Neural progenitor cell (in vitro differentiated cells): ENCODE data around the gene MYH1. TPM values are rescaled to one million over a fixed set of nuclear protein-coding genes. Genes with fewer than 3 reads are reported as not detected.
A peak's percentile ranks its signal among the peaks of the same experiment; 100 is the strongest.

Experiments used
- DNase-seq: peaks from one replicate; pipeline ENCODE4 v3.0.0-alpha.2; 2016; ENCODE audit warnings: low spot score
- H2AFZ ChIP-seq: fragments of 200-600 bp; sonication (generic); replicated peaks from 2 replicates; pipeline ENCODE4 v1.6.1; 2016; ENCODE audit warnings: antibody characterized with exemption
- H3F3A ChIP-seq: fragments of 200-600 bp; sonication (generic); 2 replicates; pipeline ENCODE4 v1.6.1; 2016; ENCODE audit warnings: antibody characterized with exemption, low read depth
- H3K27ac ChIP-seq: fragments of 200-600 bp; sonication (generic); 2 replicates; pipeline ENCODE4 v1.5.1; 2016; ENCODE audit warnings: mild to moderate bottlenecking
- H3K27me3 ChIP-seq: fragments of 200-600 bp; sonication (generic); 2 replicates; pipeline ENCODE4 v1.6.1; 2016; ENCODE audit warnings: mild to moderate bottlenecking, moderate library complexity
- H3K36me3 ChIP-seq: fragments of 200-600 bp; sonication (generic); 2 replicates; pipeline ENCODE4 v1.5.1; 2016
- H3K4me1 ChIP-seq: fragments of 200-600 bp; sonication (generic); 2 replicates; pipeline ENCODE4 v1.6.1; 2016; ENCODE audit warnings: mixed run types
- H3K4me2 ChIP-seq: fragments of 200-600 bp; sonication (generic); 2 replicates; pipeline ENCODE4 v1.6.1; 2016
- H3K4me3 ChIP-seq: fragments of 200-600 bp; sonication (generic); 2 replicates; pipeline ENCODE4 v1.5.1; 2016
- H3K79me2 ChIP-seq: fragments of 200-600 bp; sonication (generic); 2 replicates; pipeline ENCODE4 v1.6.1; 2016; ENCODE audit warnings: low read depth
- H3K9ac ChIP-seq: fragments of 200-600 bp; sonication (generic); 2 replicates; pipeline ENCODE4 v1.6.1; 2016
- H3K9me3 ChIP-seq: fragments of 200-600 bp; sonication (generic); 2 replicates; pipeline ENCODE4 v1.5.1; 2016; ENCODE audit warnings: low read depth
- H4K20me1 ChIP-seq: fragments of 200-600 bp; sonication (generic); 2 replicates; pipeline ENCODE4 v1.6.1; 2016; ENCODE audit warnings: low read depth
- H3K27ac Mint-ChIP-seq: 3 replicates; pipeline ENCODE4 v1.8.0; 2021; ENCODE audit warnings: mixed read lengths
- H3K27me3 Mint-ChIP-seq: 2 replicates; pipeline ENCODE4 v1.8.0; 2022; ENCODE audit warnings: low read depth, mild to moderate bottlenecking, inconsistent platforms, moderate library complexity, mixed read lengths; ENCODE audit not compliant: insufficient read depth
- H3K36me3 Mint-ChIP-seq: 3 replicates; pipeline ENCODE4 v1.8.0; 2021; ENCODE audit warnings: mixed read lengths
- H3K4me1 Mint-ChIP-seq: 3 replicates; pipeline ENCODE4 v1.8.0; 2021; ENCODE audit warnings: mixed read lengths
- H3K4me3 Mint-ChIP-seq: 3 replicates; pipeline ENCODE4 v1.8.0; 2021; ENCODE audit warnings: mild to moderate bottlenecking, moderate library complexity, mixed read lengths
- H3K9me3 Mint-ChIP-seq: 3 replicates; pipeline ENCODE4 v1.8.0; 2020; ENCODE audit warnings: mixed read lengths
- EZH2 ChIP-seq: fragments of 200-600 bp; sonication (generic); IDR thresholded peaks from 2 replicates; pipeline ENCODE4 v1.6.1; 2017; ENCODE audit warnings: antibody characterized with exemption, mild to moderate bottlenecking, moderate library complexity
- EZH2phosphoT487 ChIP-seq: fragments of 200-600 bp; sonication (generic); IDR thresholded peaks from 2 replicates; pipeline ENCODE4 v1.6.1; 2017; ENCODE audit warnings: antibody characterized with exemption
- total RNA-seq: library from RNA; depleted of rRNA; stranded (reverse); fragments of >200 nt; gene quantifications from 2 replicates; pipeline ENCODE4 v1.2.3, GENCODE V29; 2015; ENCODE audit warnings: low replicate concordance
- TF ChIP-seq, protein P1 (sequence below): fragments of 200-600 bp; sonication (generic); IDR thresholded peaks from 2 replicates; pipeline ENCODE4 v1.5.1; 2017; ENCODE audit warnings: antibody characterized with exemption, mild to moderate bottlenecking

The MYH1 gene
- total RNA-seq, 1 donor from 2014 or later = not detected

DNA sequence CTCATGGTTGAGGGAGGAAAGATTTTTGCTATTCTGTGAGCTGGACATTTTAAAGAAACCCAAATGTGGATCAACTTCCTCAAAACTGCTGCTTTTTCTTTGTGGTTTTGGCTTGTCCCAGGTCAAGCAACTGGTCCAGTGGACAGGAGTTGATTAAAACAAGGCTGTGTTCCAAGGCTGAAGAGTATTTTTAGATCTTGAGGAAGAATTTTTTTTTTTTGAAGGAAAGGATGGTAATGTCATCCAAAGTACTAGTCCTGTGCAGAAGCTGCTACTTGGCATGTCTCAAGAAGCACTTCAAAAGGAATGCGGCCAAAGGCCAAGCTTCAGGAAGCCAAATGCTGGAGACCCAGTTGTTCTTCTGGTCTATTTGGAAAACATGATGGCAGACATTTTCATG is 39.1 kb upstream of the MYH1 start:
- H3K9me3 Mint-ChIP-seq = no peaks in the 10 kb centered on the region
- TF ChIP-seq EZH2 (no peak), EZH2phosphoT487 (no peak)
- TF ChIP-seq, protein P1, sequence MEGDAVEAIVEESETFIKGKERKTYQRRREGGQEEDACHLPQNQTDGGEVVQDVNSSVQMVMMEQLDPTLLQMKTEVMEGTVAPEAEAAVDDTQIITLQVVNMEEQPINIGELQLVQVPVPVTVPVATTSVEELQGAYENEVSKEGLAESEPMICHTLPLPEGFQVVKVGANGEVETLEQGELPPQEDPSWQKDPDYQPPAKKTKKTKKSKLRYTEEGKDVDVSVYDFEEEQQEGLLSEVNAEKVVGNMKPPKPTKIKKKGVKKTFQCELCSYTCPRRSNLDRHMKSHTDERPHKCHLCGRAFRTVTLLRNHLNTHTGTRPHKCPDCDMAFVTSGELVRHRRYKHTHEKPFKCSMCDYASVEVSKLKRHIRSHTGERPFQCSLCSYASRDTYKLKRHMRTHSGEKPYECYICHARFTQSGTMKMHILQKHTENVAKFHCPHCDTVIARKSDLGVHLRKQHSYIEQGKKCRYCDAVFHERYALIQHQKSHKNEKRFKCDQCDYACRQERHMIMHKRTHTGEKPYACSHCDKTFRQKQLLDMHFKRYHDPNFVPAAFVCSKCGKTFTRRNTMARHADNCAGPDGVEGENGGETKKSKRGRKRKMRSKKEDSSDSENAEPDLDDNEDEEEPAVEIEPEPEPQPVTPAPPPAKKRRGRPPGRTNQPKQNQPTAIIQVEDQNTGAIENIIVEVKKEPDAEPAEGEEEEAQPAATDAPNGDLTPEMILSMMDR = no peak
- no peak overlapping the region for H3K4me3 Mint-ChIP-seq

DNA sequence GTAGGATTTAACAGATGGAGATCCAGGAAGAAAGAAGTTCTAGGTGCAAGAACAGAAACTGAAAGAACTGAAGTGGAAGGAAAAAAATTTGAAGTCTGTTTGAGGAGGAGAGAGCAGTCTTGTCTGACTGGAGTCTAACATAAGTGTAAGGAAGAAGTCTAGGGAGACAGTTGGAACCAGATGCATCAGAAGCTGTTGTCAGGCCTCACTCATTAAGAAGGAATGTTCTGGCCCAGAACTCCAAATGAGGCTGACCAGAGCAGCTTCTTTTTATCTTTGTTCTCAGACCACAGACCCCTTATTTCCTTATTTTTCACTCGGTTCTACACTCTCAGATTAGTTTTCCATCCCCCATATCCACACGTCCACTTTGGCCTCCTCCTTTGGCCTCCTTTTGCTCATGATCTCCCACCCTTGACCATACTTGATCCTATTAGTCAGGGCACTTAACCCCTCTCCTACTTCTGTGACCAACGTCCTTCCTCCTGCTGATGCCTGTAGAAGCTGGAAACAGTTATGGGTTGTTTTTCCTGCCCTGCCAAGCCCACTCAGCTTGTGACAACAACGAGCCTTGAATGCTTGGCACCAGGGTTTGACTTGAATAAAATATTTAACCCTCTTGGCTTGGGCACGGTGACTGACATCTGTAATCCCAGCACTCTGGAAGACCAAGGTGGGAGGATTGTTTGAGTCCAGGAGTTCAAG is 38.1 kb upstream of the MYH1 start:
- Histone ChIP-seq H3K36me3 (no peaks in the 10 kb centered on the region), H3K9me3 (no peaks in the 10 kb centered on the region), H3K4me2 (no peak overlapping the region), H3F3A (no peaks in the 10 kb centered on the region), H2AFZ (peak overlapping the region; percentile 76), H3K9ac (no peak overlapping the region), H3K27me3 (no peaks in the 10 kb centered on the region), H3K4me1 (peaks cover 4% of the 10 kb centered on the region), H4K20me1 (no peaks in the 10 kb centered on the region), H3K27ac (no peak overlapping the region), H3K4me3 (no peak overlapping the region), H3K79me2 (no peaks in the 10 kb centered on the region)
- H3K27ac Mint-ChIP-seq = no peak overlapping the region
- DNase-seq = no peak
- H3K36me3 Mint-ChIP-seq = no peaks in the 10 kb centered on the region
- H3K27me3 Mint-ChIP-seq = no peaks in the 10 kb centered on the region
- H3K9me3 Mint-ChIP-seq = no peaks in the 10 kb centered on the region
- H3K4me3 Mint-ChIP-seq = no peak overlapping the region
- no peaks in the 10 kb centered on the region for H3K4me1 Mint-ChIP-seq
- TF ChIP-seq, protein P1 = no peak
- TF ChIP-seq EZH2phosphoT487 (no peak), EZH2 (no peak)

More for the DNA sequence above, 39.1 kb upstream of the MYH1 start:
- no peak overlapping the region for H3K4me3 ChIP-seq
- no peak for DNase-seq
- Mint-ChIP-seq H3K36me3 (no peaks in the 10 kb centered on the region), H3K27ac (no peak overlapping the region), H3K27me3 (no peaks in the 10 kb centered on the region), H3K4me1 (no peaks in the 10 kb centered on the region)
- no peak overlapping the region for H3K4me2 ChIP-seq
- H3K36me3 ChIP-seq = no peaks in the 10 kb centered on the region
- H3K4me1 ChIP-seq = peaks cover 4% of the 10 kb centered on the region
- no peaks in the 10 kb centered on the region for H3K27me3 ChIP-seq
- H4K20me1 ChIP-seq = no peaks in the 10 kb centered on the region
- no peak overlapping the region for H3K9ac ChIP-seq
- H3K9me3 ChIP-seq = no peaks in the 10 kb centered on the region
- no peak overlapping the region for H2AFZ ChIP-seq
- no peaks in the 10 kb centered on the region for H3F3A ChIP-seq
- no peak overlapping the region for H3K27ac ChIP-seq
- no peaks in the 10 kb centered on the region for H3K79me2 ChIP-seq

DNA sequence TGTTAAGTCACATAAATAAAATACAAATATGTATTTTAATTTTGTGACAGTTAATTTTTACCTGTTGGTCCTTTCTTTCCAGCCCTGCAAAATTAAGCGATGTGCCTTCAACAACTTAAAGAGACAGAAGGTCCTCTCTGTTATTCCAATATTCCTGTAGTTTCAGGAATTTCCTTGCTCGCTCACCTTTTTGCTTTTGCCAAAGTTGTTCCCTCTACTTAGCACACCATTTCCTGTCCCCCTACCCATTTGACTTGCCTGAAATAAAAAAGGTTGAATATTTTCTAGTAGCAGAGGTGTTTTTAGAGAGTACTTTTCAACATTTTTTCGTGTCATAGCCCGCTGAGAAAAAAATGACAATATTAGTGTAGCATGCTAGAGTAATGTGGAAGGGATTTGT is 31.7 kb upstream of the MYH1 start:
- peaks cover 26% of the 10 kb centered on the region for H3F3A ChIP-seq
- H3K27me3 ChIP-seq = no peaks in the 10 kb centered on the region
- H3K27ac ChIP-seq = peak overlapping the region; percentile 92
- H3K27me3 Mint-ChIP-seq = no peaks in the 10 kb centered on the region
- H3K4me3 Mint-ChIP-seq = no peak overlapping the region
- DNase-seq = no peak
- H3K4me1 Mint-ChIP-seq = peaks cover 16% of the 10 kb centered on the region
- no peak overlapping the region for H3K9ac ChIP-seq
- H3K4me3 ChIP-seq = peak overlapping the region; percentile 37
- H3K9me3 ChIP-seq = no peaks in the 10 kb centered on the region
- no peaks in the 10 kb centered on the region for H4K20me1 ChIP-seq
- TF ChIP-seq, protein P1 = no peak
- TF ChIP-seq EZH2phosphoT487 (no peak), EZH2 (no peak)
- H3K36me3 ChIP-seq = no peaks in the 10 kb centered on the region
- peak overlapping the region; percentile 72 for H3K4me2 ChIP-seq
- peaks cover 33% of the 10 kb centered on the region for H3K4me1 ChIP-seq
- no peak overlapping the region for H2AFZ ChIP-seq
- H3K9me3 Mint-ChIP-seq = no peaks in the 10 kb centered on the region
- H3K27ac Mint-ChIP-seq = no peak overlapping the region
- H3K79me2 ChIP-seq = no peaks in the 10 kb centered on the region
- no peaks in the 10 kb centered on the region for H3K36me3 Mint-ChIP-seq
